ENCODE results near the gene ARMC12.

Gene ARMC12

GRCh38 chr6:35784200-35784599 is 47.4 kb downstream of the ARMC12 start:
- TF ChIP-seq, protein P1, sequence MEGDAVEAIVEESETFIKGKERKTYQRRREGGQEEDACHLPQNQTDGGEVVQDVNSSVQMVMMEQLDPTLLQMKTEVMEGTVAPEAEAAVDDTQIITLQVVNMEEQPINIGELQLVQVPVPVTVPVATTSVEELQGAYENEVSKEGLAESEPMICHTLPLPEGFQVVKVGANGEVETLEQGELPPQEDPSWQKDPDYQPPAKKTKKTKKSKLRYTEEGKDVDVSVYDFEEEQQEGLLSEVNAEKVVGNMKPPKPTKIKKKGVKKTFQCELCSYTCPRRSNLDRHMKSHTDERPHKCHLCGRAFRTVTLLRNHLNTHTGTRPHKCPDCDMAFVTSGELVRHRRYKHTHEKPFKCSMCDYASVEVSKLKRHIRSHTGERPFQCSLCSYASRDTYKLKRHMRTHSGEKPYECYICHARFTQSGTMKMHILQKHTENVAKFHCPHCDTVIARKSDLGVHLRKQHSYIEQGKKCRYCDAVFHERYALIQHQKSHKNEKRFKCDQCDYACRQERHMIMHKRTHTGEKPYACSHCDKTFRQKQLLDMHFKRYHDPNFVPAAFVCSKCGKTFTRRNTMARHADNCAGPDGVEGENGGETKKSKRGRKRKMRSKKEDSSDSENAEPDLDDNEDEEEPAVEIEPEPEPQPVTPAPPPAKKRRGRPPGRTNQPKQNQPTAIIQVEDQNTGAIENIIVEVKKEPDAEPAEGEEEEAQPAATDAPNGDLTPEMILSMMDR (conservative IDR thresholded peaks at IDR 0.05; ENCODE audit: low read depth, low read length) = no peak
- no peak for DNase-seq (ENCODE audit: low read depth)
- no peak overlapping the region for H3K4me3 ChIP-seq (ENCODE audit: low read depth, low read length)

DNA sequence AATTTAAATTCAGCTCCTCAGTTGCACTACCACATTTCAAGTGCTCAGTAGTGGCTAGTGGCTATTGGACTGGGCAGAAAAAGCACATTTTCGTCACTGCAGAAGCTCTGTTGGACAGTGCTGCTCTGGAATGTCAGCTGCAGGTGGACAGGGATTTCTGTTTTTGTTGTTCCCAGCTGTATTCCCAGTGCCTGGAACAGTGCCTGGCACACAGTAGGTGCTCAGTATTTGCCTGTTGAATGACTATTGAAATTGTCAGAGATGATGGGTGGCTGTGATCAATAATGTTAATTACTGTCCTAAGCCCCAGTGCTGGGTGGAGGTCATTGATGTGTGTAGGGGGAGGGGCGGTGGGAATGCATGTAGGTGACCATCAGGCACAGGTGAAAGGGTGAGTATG is 49.4 kb downstream of the ARMC12 start:
- DNase-seq (ENCODE audit: low read depth) = no peak
- TF ChIP-seq, protein P1 (conservative IDR thresholded peaks at IDR 0.05; ENCODE audit: low read depth, low read length) = no peak
- H3K4me3 ChIP-seq (ENCODE audit: low read depth, low read length) = no peak overlapping the region

DNA sequence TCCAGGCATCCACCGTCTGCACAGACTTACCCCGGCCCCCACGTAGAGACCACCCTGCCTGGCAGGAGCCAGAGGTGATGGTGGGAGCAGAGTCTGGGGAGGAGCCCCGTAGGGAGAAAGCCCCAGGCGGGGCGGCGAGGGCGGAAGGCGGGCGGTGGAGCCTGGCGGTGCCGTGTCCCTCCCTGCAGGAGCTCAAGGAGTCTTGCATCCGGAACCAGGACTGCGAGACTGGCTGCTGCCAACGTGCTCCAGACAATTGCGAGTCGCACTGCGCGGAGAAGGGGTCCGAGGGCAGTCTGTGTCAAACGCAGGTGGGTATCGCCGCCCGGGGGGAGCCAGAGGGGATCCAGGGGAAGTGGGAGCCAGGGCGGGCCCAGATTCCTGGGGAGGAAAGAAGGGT is 50.0 kb downstream of the ARMC12 start:
- peak overlapping the region; percentile 26 for H3K4me3 ChIP-seq (ENCODE audit: low read depth, low read length)
- TF ChIP-seq, protein P1 (conservative IDR thresholded peaks at IDR 0.05; ENCODE audit: low read depth, low read length) = no peak
- peak; percentile 19 for DNase-seq (ENCODE audit: low read depth)

DNA sequence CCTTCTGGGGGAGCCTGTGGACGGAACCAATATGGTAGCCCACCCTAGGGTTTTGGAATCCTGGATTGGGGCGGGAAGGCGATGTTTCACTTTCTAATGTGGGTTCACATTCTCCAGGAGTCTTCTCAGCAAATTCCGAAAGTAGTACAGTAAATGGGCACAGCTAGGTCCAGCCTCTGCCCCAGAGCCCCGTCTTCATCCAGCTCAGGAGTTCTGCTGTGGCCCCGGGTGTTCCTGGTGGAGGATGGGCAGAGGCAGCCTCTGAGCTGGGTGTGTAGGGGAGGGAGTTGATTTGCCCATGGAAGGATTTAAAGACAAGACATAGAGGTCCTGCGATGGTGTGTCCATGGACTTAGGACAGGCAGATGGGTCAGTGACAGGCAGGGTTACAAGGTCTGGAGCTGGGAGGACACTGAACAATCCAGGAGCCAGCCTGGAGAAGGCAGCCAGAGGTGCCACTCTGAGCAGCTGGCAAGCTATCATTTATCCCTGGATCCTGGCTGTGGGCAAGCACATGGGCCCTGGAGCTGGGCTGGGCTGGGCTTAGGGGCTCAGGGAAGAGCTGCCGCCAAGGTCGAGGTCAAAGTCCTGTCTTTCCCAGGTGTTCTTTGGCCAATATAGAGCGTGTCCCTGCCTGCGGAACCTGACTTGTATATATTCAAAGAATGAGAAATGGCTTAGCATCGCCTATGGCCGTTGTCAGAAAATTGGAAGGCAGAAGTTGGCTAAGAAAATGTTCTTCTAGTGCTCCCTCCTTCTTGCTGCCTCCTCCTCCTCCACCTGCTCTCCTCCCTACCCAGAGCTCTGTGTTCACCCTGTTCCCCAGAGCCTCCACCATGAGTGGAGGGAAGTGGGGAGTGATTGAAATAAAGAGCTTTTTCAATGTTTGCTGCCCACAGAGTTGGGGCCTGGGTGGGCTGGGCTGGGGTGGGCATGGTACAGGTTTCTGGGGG is 50.7 kb downstream of the ARMC12 start:
- TF ChIP-seq, protein P1 (conservative IDR thresholded peaks at IDR 0.05; ENCODE audit: low read depth, low read length) = no peak
- no peak overlapping the region for H3K4me3 ChIP-seq (ENCODE audit: low read depth, low read length)
- no peak for DNase-seq (ENCODE audit: low read depth)

DNA sequence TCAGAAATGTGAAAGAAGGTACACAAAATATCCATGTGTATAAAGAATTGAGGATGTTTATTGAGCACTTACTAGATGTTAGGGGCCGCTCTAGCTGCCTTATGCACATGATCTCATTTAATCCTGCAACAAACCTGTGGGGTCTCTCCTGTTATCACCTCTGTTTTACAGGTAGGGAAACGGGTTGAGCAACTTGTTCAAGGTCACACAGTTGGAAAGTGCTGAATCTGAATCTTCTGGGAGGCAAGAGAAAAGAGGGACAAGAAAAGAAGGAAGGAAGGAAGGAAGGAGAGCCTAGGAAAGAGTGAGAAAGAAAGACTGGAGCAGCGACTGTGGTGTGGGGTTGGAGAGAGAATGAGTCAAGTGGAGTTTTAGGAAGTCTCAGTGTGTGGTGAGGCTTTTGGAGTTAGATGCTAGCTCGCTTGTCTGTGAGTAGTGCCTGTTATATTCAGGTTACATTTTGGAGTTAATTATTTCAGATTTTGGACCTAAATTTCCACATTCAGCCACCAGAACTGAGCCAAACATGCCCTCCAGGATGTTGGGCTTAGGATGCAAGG is 51.7 kb downstream of the ARMC12 start:
- H3K4me3 ChIP-seq (ENCODE audit: low read depth, low read length) = no peak overlapping the region
- TF ChIP-seq, protein P1 (conservative IDR thresholded peaks at IDR 0.05; ENCODE audit: low read depth, low read length) = no peak

GRCh38 chr6:35790683-35791082 is 53.9 kb downstream of the ARMC12 start:
- TF ChIP-seq, protein P1 (conservative IDR thresholded peaks at IDR 0.05; ENCODE audit: low read depth, low read length) = no peak
- no peak overlapping the region for H3K4me3 ChIP-seq (ENCODE audit: low read depth, low read length)
- DNase-seq (ENCODE audit: low read depth) = no peak

More for the DNA sequence above, 51.7 kb downstream of the ARMC12 start:
- no peak for DNase-seq (ENCODE audit: low read depth)
